Measurements from ENCODE around the gene PLEKHG5.

Gene PLEKHG5

GRCh38 chr1:6512908-6513280 is 21.4 kb upstream of the PLEKHG5 start:
- TF ChIP-seq TAF1 (IDR thresholded peaks at IDR 0.05; ENCODE audit: borderline replicate concordance, insufficient read depth, low read length) (no peak), POLR2AphosphoS5 (IDR thresholded peaks at IDR 0.05; ENCODE audit: low read depth, low read length) (no peak), SIN3A (IDR thresholded peaks at IDR 0.05; ENCODE audit: borderline replicate concordance, insufficient read depth, low read length) (no peak), FOXP2 (optimal IDR thresholded peaks at IDR 0.05; ENCODE audit: borderline replicate concordance, extremely low read depth, extremely low read length, insufficient read depth) (no peak), REST (IDR thresholded peaks at IDR 0.05; ENCODE audit: insufficient read depth in 1 of 2, low read depth in 2 of 2, low read length in 2 of 2) (no peak)

- TF ChIP-seq FOXP2 (optimal IDR thresholded peaks at IDR 0.05; ENCODE audit: borderline replicate concordance, extremely low read depth, extremely low read length, insufficient read depth) (no peak), POLR2AphosphoS5 (IDR thresholded peaks at IDR 0.05; ENCODE audit: low read depth, low read length) (no peak), TAF1 (IDR thresholded peaks at IDR 0.05; ENCODE audit: borderline replicate concordance, insufficient read depth, low read length) (no peak), SIN3A (IDR thresholded peaks at IDR 0.05; ENCODE audit: borderline replicate concordance, insufficient read depth, low read length) (no peak), REST (IDR thresholded peaks at IDR 0.05; ENCODE audit: insufficient read depth in 1 of 2, low read depth in 2 of 2, low read length in 2 of 2) (no peak)
Measured at GRCh38 chr1:6512245-6512907, 20.9 kb upstream of the PLEKHG5 start.

GRCh38 chr1:6511561-6512244 is 20.2 kb upstream of the PLEKHG5 start:
- no peak for TF ChIP-seq SIN3A (IDR thresholded peaks at IDR 0.05; ENCODE audit: borderline replicate concordance, insufficient read depth, low read length)

- TF ChIP-seq FOXP2 (optimal IDR thresholded peaks at IDR 0.05; ENCODE audit: borderline replicate concordance, extremely low read depth, extremely low read length, insufficient read depth) (no peak), SIN3A (IDR thresholded peaks at IDR 0.05; ENCODE audit: borderline replicate concordance, insufficient read depth, low read length) (no peak), TAF1 (IDR thresholded peaks at IDR 0.05; ENCODE audit: borderline replicate concordance, insufficient read depth, low read length) (no peak), REST (IDR thresholded peaks at IDR 0.05; ENCODE audit: insufficient read depth in 1 of 2, low read depth in 2 of 2, low read length in 2 of 2) (no peak), POLR2AphosphoS5 (IDR thresholded peaks at IDR 0.05; ENCODE audit: low read depth, low read length) (no peak)
Measured at GRCh38 chr1:6511056-6511455, 19.6 kb upstream of the PLEKHG5 start.

GRCh38 chr1:6510493-6510892 is 19.0 kb upstream of the PLEKHG5 start:
- TF ChIP-seq REST (IDR thresholded peaks at IDR 0.05; ENCODE audit: insufficient read depth in 1 of 2, low read depth in 2 of 2, low read length in 2 of 2) (no peak), TAF1 (IDR thresholded peaks at IDR 0.05; ENCODE audit: borderline replicate concordance, insufficient read depth, low read length) (no peak), SIN3A (IDR thresholded peaks at IDR 0.05; ENCODE audit: borderline replicate concordance, insufficient read depth, low read length) (no peak), POLR2AphosphoS5 (IDR thresholded peaks at IDR 0.05; ENCODE audit: low read depth, low read length) (no peak), FOXP2 (optimal IDR thresholded peaks at IDR 0.05; ENCODE audit: borderline replicate concordance, extremely low read depth, extremely low read length, insufficient read depth) (no peak)

Data from PFSK-1 (cell line).